Globus pallidus (tissue), 1 donor: Measurements from ENCODE around the gene PIGX.
"Not testable (repeated sequence)": the region's sequence is repeated elsewhere in the genome, so short reads cannot be mapped to it uniquely, and the experiment has no call there.

Source experiments
- DNase-seq: peaks from one replicate; pipeline ENCODE4 v3.0.0-alpha.2; 2015; ENCODE audit warnings: low spot score

Gene PIGX

DNA sequence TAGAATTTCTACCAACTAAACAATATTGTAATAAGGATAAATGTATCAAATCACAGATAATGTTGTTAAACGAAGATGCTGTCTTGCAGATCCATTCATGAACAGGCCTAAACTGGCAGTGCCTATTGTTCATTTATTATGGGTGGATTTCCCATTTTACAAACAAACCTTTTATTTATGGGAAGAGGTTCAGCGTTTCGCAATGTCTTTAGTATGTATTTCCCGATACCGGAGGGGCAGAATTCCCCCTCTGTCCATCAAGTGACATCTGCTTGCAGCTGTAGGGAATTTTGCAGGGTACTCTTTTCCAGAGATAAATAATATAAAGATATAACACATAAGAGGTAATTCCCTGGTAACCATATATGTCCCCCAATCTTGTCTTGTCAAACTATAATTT lies 5.8 kb upstream of the PIGX start:
- no peak for DNase-seq

DNA sequence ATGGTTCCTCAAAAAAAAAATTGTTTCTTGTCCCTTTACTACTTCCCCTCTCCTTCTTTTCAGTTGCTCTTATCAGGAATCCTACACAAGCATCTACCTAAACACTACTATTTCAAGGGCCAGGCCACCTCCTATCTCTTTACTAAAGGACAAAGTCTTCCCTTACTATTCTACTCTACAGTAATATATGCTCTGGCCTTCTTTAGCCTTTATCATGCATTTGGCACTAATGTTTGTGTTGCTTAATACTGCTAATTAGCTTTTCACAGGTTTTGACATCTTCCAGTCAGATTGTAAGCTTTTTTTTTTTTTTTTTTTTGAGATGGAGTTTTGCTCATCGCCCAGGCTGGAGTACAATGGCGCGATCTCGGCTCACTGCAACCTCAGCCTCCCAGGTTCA lies 5.4 kb upstream of the PIGX start:
- DNase-seq: no peak

DNA sequence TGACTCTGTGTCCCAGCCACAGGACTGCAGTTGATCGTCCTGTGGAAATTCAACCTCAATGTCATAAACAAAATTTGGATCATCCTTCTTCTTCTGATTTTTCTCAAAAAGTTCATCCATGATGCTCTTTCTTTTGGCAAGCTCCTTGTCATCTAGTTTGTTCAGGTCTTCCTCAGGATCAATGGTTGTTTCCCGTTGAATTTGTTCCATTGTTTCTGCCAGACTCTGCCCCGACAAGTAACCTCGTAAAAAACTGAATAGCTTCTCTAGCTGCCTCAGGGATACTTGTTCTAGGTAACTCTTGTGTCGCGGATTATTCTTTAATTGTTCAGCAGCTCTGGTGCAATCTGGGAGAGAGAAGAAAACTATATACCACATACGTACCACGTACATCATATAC lies 4.6 kb upstream of the PIGX start:
- no peak for DNase-seq

DNA sequence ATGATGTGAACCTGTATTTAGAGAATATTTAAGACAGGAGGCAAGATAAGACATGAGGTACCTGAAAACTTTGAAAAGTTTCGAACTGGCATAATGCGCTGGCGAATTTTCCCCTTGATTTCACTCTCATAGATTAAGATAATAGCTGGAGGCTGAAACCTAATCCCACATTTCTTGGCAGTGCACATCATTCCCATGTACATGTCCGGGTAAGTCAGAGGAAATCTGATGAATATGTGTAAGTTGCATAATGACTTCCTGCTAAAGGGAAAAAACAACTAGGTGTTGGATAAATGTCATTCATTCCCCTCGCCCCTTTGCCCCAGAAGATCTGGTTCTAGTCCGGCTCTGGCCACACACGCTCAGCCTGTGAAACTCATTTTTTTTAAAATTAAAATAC lies 3.7 kb upstream of the PIGX start:
- DNase-seq: no peak

DNA sequence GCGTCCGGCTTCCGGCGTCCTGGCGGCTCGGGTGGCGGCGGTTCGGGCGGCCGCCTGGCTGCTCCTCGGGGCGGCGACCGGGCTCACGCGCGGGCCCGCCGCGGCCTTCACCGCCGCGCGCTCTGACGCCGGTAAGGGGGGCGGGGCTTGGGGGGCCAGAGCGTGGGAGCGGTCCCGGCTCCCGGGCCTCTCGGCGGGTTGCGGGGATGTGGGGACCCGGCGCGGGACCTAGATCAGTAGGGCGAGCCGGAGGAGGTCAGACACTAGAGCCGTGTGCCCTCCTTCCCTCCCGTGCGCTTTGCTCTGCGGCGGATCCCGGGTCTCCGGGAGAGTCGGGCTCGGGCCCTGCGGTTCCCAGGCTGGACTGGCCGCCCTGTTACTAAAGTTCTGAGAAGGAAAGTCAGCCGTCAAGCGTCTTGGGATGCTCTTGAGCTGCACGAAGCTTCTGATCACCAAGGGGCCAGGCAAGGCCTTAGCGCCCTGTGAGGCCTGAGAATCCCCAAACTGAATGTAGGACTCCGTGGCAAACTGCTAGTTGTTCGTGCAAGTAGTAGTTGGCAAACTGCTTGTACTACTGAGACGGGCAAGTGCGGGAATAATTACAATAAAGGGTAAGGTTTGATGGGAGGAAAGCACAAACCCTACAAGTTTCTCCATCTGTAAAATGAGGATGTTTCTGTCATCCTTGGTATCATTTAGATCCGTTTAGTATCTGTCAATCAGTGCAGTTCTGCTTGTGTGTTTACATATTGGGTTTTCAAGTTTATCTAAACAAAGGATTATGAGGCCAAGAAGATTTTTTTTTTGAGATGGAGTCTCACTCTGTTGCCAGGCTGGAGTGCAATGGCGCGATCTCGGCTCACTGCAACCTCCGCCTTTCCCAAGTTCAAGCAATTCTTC lies 587 bp downstream of the PIGX start:
- no peak for DNase-seq

DNA sequence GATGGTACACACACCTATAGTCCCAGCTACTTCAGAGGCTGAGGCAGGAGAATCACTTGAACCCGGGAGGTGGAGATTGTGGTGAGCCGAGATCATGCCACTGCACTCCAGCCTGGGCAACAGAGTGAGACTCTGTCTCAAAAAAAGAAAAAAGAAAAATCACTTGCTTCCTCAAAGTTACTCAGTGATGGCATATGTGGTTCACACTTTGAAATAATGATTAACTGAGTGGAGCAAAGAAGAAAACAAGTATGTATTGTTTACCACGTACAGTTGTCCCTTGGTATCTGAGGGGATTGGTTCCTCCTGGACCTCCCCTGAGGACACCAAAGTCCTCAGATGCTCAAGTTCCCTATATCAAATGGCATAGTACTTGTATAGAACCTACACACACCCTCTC lies 5.0 kb downstream of the PIGX start:
- DNase-seq: not testable (repeated sequence)

DNA sequence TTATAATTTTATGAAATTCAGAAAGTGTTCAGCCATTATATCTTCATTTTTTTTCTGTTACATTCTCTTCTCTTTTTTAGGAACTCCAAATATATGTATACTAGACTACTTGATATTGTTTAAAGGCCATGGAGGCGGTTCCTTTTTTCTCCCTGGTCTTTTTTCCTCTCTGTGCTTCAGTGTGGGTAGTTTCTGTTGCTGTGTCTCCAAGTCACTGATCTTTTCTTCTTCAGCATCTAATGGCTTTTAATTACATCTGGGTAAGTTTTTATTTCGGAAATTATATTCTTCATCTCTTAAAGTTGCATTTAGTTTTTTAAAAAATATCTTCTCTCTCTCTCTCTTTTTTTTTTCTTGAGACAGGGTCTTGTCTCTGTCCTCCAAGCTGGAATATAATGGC lies 8.9 kb downstream of the PIGX start:
- no peak for DNase-seq

DNA sequence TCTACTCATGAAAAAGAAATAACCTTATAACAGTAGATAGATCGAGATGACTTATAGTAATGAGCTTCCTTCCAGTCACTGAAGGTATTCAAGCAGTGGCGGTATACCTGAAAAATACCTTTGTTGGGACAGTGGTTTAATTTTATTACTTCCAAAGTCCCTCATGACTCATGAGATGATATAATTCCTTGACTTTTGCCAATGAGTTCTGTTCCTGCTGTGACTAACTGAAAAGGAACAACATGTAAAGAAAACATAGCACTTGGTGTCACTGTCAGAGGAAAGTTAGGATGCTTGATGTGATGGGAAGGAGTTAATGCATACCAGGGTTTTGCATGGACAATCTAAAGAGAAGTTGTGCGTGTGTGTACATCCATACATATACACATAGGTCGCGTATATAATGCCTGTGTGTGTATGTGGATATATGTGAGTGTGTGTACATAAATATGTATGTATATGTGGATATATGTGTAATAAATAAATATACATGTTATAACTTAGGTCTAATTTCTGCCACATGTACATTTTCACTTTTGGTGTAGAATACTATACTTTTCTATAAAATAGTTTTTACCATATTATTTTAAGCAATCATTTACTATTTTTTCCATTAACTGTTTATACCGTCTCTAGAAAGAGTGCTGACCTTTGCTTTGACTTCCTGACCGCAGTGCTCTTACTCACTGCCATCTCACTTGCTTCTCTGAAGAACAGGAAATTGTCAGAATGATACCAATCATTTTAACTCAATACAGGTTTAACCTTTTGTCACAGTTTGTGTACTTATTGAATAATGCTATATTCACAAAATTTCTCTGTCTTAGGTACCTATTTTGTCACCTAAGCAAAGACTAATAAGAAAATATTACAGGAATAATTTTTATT lies 14.9 kb downstream of the PIGX start:
- no peak for DNase-seq

DNA sequence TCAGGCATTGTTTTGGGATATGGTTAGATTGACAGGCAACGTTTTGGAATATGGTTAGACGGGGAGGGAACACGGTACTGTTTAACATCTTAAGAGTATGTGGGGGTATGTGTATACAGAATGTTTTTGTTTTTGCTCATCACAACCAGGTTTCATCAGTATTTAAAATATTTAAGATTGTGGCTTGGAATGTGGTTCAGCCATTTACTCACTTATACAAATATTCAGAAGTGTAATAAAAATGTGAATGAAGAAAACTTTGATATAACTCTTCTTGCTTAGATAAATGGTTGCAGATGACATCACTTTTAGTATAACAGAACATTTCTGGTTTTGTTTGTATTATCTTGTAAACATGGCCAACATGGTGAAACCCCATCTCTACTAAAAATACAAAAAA lies 23.6 kb downstream of the PIGX start:
- DNase-seq: no peak

DNA sequence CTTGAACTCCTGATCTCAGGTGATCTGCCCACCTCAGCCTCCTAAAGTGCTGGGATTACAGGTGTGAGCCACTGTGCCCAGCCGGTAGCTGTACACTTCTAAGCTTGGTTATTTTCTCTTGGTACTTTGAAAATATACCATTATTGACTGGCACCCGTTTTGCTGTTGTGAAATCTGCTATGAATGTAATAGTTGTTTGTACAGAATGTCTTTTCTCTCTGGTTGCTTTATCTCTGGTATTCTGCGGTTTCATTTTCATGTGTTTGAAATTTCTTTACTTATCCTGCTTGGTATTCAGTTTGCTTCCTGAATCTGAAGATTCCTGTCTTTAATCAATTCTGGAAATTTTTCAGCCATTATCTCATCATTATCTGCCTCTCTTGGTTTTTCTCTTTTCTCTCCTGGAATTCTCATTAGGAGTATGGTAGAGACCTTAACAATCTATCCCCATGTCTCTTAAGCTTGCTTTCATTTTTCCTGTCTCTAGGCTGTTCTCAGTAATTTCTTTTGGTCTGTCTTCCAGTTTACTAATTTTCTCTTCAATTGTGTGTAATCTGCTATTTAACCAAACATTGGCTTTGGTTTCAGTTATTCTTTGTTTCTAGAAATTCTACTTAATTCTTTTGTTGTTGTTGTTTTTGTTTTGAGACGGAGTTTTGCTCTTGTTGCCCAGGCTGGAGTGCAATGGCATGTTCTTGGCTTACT lies 24.6 kb downstream of the PIGX start:
- DNase-seq: no peak

DNA sequence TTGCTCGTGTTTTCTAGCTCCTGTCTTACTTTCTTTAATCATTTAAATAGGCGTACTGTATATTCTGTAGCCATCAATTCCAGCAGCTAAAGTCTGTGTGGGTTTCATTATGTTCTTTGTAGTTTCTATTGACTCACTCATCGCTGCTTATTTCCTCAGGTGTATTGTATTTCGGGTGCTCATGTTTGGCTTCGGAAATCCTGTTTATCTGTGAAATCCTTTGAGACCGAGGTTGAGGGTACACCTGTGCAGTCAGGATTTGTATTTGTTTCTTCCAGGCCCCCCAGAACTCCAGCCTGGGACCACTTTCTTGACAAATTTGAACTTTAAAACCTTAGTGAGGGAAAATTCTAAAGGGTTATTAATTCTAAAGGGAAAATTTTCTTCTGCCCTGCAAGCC lies 25.5 kb downstream of the PIGX start:
- no peak for DNase-seq

DNA sequence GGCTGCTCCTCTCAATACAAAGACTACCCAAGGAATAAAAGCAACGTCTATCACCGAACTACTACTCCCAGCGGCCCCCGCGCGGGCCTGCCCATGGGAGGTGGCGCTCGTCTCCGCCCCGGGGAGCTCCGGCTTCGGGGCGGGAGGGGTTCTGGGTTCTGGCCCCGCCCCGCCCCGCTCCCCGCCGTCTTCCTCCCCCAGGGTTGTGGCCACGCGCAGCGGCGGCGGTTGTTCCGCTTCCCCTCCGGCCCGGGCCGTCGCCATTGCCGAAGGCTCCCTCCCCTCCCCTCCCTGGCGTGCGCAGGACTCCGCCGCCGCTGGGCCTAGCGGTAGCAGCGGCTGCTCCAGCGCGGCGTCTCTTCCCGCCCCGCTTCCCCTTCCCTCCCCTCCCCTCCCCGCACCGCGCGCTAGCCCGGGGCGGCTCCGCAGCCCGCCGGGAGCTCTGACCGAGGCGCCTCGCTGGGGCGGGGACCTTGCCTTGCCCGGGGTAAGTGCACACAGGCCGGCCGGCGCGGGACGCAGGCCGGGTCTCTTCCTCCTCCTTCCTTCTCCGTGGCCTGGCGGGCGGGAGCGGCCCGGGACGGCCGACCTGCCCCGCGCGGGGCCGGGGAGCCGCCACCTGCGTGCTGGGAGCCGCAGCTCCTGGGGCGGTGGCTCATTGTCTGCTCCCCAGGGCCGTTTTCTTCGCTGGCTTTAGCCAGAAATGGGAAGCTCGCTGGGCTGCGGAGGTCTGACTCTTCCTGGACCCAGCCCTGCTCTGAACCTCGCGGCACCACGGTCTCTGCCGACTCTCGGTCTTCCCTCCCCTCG lies 27.7 kb downstream of the PIGX start, which contains the start of gene PAK2:
TSS of gene PAK2 (plus strand) at position 187 of the 810 bp plus-strand sequence. CDS start 42,790 bp downstream, outside the sequence.
- DNase-seq: peak; percentile 94

DNA sequence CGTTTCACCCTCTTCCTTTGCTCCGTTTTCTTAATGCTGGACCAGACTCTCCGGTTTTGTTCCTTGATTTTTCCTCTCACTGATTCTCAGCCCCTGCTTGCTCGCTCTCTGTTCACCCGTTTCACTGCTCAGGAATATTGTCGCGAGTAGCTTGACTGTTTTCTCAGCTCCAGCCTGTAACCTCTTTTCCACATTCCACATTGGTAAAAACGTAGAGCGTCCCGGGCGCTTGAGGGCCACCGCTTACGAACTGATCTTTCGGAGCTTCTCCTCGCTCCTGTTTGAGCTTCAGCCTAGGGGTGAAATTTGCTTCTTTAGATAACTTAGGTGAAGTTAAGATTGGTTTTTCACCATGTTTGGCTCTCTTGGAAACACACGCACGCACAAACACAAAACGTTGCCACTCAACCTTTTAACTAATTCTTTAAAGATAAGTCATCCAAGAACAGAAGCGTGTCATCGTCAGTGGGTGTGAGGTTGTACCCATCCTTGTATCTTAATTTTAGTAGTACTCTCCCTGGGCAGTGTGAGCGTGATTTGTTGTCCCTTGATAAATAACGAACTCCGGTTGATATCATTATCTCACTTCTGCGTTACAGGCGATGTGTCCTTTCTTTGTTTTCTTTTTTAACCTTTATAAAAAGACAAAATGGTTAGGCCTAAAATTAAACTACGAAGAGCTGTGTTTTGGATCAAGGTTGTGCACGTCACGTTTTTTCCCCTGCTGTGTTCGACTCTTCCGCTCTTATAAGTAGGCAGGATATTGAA lies 28.5 kb downstream of the PIGX start:
- peak; percentile 50 for DNase-seq

DNA sequence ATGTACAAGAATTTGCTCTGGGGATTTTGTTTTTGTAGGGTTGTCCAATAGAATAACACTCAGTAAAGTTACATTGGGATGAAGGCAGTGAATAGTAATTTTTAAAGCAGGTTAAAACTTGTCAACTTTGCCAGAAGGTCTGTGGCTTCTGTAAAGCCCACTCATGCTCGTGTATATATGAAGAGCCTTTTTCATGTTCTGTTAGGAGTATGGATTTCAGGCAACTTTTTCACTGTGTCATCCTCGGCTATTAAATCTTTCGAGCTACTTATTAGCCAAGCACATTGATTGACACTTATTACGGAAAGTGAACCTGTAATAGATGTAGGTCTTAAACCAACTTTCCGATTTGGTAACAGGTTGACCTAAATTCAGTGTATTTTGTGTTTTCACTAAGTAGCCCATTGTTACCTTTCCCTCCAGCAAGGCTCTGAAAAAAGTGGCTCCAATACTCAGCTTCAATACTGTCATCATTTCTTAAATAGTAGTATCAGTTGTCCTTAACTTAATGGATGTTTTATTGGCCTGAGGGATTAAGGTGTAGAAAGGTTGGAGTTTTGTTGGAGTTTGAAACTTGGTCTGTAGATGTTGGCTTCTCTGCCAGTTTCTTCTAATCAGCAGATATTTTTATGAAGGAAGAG lies 29.2 kb downstream of the PIGX start:
- DNase-seq: no peak

DNA sequence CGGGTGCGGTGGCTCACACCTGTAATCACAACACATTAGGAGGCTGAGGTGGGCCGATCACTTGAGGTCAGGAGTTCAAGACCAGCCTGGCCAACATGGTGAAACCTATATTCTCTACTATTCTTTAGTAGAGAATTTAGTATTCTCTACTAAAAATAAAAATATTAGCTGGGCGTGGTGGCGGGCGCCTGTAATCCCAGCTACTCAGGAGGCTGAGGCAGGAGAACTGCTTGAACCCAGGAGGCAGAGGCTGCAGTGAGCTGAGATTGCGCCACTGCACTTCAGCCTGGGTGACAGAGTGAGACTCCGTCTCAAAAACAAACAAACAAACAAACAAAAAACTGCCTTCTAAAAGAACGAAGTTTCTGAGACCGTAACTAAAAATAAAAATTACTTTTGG lies 31.4 kb downstream of the PIGX start:
- DNase-seq: not testable (repeated sequence)

DNA sequence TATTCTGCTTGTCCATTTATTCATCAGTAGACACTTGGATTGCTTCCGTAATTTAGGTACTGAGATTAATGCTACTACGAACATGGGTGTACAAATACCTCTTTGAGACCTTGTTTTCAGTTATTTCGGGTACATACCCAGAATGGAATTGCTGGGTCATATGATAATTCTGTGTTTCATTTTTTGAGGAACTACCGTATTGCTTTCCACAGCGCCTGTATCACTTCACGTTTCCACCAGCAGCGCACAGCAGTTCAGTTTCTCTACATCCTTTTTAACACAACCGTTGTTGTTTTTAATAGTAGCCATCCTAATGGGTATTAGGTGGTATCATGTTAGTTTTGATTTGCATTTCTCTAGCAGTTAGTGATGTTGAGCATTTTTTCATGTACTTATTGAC lies 36.9 kb downstream of the PIGX start:
- no peak for DNase-seq

DNA sequence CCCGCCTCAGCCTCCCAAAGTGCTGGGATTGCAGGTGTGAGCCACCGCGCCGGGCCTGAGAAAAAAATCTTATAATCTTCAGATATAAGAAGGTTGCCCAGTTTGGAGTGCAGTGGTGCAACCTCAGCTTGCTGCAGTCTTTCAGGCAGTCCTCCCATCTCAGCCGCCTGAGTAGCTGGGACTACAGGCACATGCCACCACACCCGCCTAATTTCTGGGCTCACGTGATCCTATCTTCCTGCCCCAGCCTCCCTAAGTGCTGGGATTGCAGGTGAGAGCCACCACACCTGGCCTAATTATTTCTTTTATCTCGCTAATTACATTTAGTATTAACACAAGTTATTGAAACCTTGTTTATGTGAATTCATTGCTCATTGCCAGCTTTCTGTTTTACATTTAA lies 41.0 kb downstream of the PIGX start:
- no peak for DNase-seq

DNA sequence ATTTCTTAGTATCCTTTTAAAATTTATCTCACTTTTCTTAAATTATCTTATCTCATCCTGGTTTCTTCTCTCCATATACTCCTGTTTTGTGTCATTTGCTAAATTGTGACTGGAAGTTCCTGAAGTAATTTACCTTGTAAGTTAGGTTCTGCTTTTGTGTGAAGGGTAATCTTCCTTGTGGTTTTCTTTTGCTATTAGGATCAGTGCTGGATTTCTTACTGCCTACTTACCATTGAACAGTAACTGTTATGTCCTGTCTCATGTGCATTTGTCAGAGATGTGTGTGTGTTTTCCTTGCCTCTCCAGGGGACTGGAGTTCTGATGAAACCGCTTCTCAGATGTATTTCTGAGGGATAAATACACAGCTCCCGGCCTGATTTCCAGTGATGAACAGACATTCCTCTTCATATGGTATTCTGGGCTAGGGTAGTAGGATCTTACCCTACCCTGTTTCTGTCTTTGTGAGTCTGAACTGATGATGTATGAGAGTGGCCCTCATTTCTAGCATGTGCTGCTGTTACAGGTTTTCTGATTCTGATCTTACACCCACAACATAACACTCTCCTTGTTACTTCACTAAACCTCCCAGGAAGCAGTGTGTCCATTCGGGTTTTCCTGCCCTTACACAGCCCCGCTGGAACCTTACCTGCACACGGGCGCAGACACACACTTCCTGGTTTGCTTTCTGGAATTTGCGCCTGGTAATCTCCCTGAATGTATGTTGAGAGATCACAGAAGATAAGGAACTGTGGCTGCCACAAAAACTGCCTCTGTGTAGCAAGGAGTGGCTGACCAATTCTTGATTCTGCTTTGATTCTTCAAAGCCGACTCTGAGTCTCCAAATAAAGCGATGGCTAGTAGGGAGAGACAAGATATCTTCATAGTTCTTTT lies 42.2 kb downstream of the PIGX start:
- DNase-seq: no peak

DNA sequence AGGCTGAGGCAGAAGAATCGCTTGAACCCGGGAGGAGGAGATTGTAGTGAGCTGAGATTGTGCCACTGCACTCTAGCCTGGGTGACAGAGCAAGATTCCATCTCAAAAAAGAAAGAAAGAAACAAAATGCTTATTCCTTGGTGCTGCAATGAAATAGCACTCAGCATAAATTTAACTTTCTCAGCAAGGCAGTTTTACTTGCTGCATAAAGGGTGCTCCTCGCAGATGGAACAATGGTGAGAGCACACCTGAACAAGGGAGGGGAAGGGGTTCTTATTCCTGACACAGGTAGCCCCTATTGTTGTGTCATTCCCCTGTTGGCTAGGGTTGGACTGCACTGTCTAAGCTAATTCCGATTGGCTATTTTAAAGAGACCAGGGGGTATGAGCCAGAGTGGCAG lies 44.6 kb downstream of the PIGX start:
- DNase-seq: no peak
